Natural killer cell (primary cell): ENCODE results near the gene FBLN5. TPM values are rescaled to one million over a fixed set of nuclear protein-coding genes. Genes with fewer than 3 reads are reported as not detected.

ENCODE experiments used
- ATAC-seq, 3 donors: fragments of 150-1000 bp in 2 of 3; fragments of 200-7000 bp in 1 of 3; cut with Tn5 transposase; 1 replicate in 1 of 3; 2 replicates in 2 of 3; pipeline ENCODE4 v1.10.0; 2021; ENCODE audit warnings: mild to moderate bottlenecking in 2 of 3, moderate library complexity in 2 of 3
- DNase-seq, 2 donors: peaks; one replicate each; pipeline versions ENCODE4 v3.0.0 to v3.0.0-alpha.2; 2013 to 2021; ENCODE audit warnings: mixed read lengths in 1 of 2
- H3K27ac ChIP-seq: one replicate; pipeline ENCODE4 v1.5.1; 2013; ENCODE audit warnings: mild to moderate bottlenecking, low read length
- H3K27me3 ChIP-seq: one replicate; pipeline ENCODE4 v1.6.1; 2013; ENCODE audit warnings: low read length; ENCODE audit not compliant: control insufficient read depth, insufficient read depth
- H3K36me3 ChIP-seq: one replicate; pipeline ENCODE4 v1.6.1; 2013; ENCODE audit warnings: low read length; ENCODE audit not compliant: control insufficient read depth, insufficient read depth
- H3K4me1 ChIP-seq: one replicate; pipeline ENCODE4 v1.6.1; 2013; ENCODE audit warnings: low read length; ENCODE audit not compliant: control insufficient read depth, insufficient read depth
- H3K4me3 ChIP-seq: one replicate; pipeline ENCODE4 v1.5.1; 2013; ENCODE audit warnings: low read length
- H3K9me3 ChIP-seq: one replicate; pipeline ENCODE4 v1.6.1; 2013; ENCODE audit warnings: low read length; ENCODE audit not compliant: control insufficient read depth, insufficient read depth
- H3K27ac Mint-ChIP-seq, 2 donors: one replicate each; pipeline ENCODE4 v1.8.0; 2022; ENCODE audit warnings: mild to moderate bottlenecking in 2 of 2, mixed read lengths in 2 of 2, moderate library complexity in 1 of 2
- H3K27me3 Mint-ChIP-seq, 2 donors: one replicate each; pipeline ENCODE4 v1.8.0; 2022; ENCODE audit warnings: low read depth in 2 of 2, mixed read lengths in 2 of 2
- H3K36me3 Mint-ChIP-seq: one replicate; pipeline ENCODE4 v1.8.0; 2022; ENCODE audit warnings: mixed read lengths
- H3K4me1 Mint-ChIP-seq, 2 donors: one replicate each; pipeline ENCODE4 v1.8.0; 2022; ENCODE audit warnings: mixed read lengths in 2 of 2
- H3K4me3 Mint-ChIP-seq: one replicate; pipeline ENCODE4 v1.8.0; 2022; ENCODE audit warnings: mild to moderate bottlenecking, moderate library complexity, mixed read lengths
- H3K9me3 Mint-ChIP-seq, 2 donors: one replicate each; pipeline ENCODE4 v1.8.0; 2022; ENCODE audit warnings: mixed read lengths in 2 of 2
- WGBS: methylation state at CpG from one replicate; pipeline ENCODE4 v1.1.7; 2013; ENCODE audit warnings: missing lambda C conversion rate; ENCODE audit not compliant: insufficient coverage; 5-methylcytosine and 5-hydroxymethylcytosine counted together
- intact Hi-C: fragments of 100-400 bp; cut with micrococcal nuclease; formaldehyde crosslinking; loops from one replicate; pipeline ENCODE4 v1.14.2; 2022
- total RNA-seq, 4 donors: library from RNA; stranded (reverse); fragments of 120-200 nt in 1 of 4; gene quantifications; one replicate each; pipeline versions ENCODE4 v1.2.3 to v1.2.4, GENCODE V29; 2013 to 2022
- TF ChIP-seq, protein P1 (sequence below): fragments of 200-600 bp; IDR thresholded peaks from one replicate; pipeline ENCODE4 v1.8.0; 2022; ENCODE audit warnings: antibody characterized with exemption

FBLN5 gene
- total RNA-seq, 3 donors from 2014 or later (not counting 1 experiment from before 2014, with no cell fraction given) = 0.56 to 1.3 (median 1.1) TPM

DNA sequence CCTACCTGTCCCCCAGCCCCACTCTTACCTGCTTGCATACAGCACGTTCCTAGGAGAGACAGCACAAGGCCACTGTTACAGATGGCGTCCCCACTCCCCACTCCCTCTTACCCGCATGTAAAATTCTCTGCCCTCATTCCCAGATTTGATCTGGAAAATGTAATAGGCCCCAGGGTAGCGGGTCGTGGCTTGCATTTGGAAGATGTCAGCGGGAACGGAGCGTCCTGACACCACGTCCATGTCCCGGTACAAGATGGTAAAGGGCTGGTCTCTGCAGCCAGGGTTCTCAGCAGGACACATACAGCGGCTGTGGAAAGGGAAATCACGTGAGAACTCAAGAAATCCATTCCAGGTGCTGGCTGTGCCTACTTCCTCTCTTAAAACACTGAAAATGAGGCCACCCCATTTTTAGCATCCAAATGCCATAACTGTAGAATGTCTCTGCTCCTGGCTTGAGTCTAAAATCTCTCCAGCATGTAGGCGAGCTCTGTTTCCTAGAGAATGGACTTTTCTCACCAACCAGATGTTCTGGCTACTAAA is 70.0 kb downstream of the FBLN5 start:
- no peak overlapping the region for H3K4me3 ChIP-seq
- no peaks in the 10 kb centered on the region for H3K36me3 ChIP-seq
- H3K9me3 ChIP-seq = no peaks in the 10 kb centered on the region
- H3K27me3 Mint-ChIP-seq = no peaks in the 10 kb centered on the region
- no peaks in the 10 kb centered on the region for H3K36me3 Mint-ChIP-seq
- no peaks in the 10 kb centered on the region for H3K27me3 ChIP-seq
- intact Hi-C loops = no loop called here
- no peak overlapping the region for H3K27ac Mint-ChIP-seq
- TF ChIP-seq, protein P1, sequence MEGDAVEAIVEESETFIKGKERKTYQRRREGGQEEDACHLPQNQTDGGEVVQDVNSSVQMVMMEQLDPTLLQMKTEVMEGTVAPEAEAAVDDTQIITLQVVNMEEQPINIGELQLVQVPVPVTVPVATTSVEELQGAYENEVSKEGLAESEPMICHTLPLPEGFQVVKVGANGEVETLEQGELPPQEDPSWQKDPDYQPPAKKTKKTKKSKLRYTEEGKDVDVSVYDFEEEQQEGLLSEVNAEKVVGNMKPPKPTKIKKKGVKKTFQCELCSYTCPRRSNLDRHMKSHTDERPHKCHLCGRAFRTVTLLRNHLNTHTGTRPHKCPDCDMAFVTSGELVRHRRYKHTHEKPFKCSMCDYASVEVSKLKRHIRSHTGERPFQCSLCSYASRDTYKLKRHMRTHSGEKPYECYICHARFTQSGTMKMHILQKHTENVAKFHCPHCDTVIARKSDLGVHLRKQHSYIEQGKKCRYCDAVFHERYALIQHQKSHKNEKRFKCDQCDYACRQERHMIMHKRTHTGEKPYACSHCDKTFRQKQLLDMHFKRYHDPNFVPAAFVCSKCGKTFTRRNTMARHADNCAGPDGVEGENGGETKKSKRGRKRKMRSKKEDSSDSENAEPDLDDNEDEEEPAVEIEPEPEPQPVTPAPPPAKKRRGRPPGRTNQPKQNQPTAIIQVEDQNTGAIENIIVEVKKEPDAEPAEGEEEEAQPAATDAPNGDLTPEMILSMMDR = no peak
- peaks cover 33 to 44% of the 10 kb centered on the region in 2 donors for H3K4me1 Mint-ChIP-seq
- WGBS = 69% methylated on average over 13 of the region's 13 CpGs
- no peak overlapping the region for H3K27ac ChIP-seq
- no peak for DNase-seq
- H3K4me3 Mint-ChIP-seq = no peak overlapping the region
- H3K4me1 ChIP-seq = peaks cover 41% of the 10 kb centered on the region
- no peaks in the 10 kb centered on the region for H3K9me3 Mint-ChIP-seq
- ATAC-seq = no peak

DNA sequence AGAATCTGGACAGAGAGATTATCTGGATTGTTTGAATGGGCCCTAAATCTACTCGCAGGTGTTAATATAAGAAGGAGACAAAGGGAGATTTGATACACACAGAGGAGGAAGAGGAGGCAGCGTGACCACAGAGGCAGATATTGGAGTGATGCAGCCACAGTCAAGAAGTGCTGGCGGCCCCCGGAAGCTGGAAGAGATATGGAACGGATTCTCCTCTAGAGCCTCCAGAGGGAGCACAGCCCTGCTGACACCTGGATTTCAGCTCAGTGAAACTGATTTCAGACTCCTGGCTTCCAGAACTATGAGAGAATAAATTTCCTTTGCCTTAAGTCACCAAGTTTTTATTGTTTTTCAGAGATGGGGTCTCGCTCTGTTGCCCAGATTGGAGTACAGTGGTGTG is 71.0 kb downstream of the FBLN5 start:
- Mint-ChIP-seq H3K36me3 (no peaks in the 10 kb centered on the region), H3K4me3 (no peak overlapping the region), H3K9me3 (no peaks in the 10 kb centered on the region), H3K27ac (no peak overlapping the region), H3K4me1 (peaks cover 39 to 51% of the 10 kb centered on the region in 2 donors), H3K27me3 (no peaks in the 10 kb centered on the region)
- DNase-seq (no peak), ATAC-seq (no peak)
- intact Hi-C loops = no loop called here
- no peaks in the 10 kb centered on the region for H3K36me3 ChIP-seq
- H3K4me3 ChIP-seq = no peak overlapping the region
- 95% methylated on average over 6 of the region's 6 CpGs for WGBS
- TF ChIP-seq, protein P1 = no peak
- H3K4me1 ChIP-seq = peaks cover 51% of the 10 kb centered on the region
- no peaks in the 10 kb centered on the region for H3K9me3 ChIP-seq
- H3K27ac ChIP-seq = no peak overlapping the region
- no peaks in the 10 kb centered on the region for H3K27me3 ChIP-seq

DNA sequence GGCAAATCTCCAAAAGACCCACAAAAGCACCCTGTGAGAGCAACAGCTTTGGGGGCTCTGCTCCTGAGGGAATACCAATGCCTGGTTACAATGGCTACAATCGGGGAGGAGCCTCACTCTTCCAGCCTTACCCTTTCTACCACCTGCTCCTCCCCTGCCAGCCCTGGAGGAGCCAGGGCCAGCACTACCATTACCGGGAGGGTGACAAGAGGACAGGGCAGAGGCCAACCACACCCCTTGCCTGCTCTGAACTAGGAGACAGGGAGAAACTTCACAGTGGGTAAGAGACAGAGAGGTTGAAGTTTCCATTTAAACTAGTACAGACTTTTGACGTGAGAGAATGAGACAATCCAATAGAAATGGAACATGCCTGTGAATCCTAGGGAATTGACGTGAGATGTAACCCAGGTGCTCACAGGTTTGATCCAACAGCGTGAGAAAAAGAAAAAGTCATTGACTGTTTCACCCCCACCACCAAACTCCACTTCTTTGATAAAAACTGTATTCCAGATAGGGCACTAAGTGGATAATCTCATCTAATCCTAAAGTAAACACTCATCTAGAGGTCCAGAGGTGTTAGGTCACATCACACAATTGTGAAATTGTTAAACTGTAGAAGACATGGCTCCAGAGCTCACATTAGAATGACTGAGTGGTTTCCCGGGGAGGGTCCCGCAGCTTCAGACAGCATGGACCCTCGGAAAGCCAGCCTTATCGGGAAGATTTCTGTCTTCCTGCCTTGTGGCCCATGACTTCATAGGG is 71.8 kb downstream of the FBLN5 start:
- DNase-seq (no peak), ATAC-seq (no peak)
- Histone ChIP-seq H3K4me1 (peaks cover 52% of the 10 kb centered on the region), H3K4me3 (no peak overlapping the region), H3K36me3 (no peaks in the 10 kb centered on the region), H3K9me3 (no peaks in the 10 kb centered on the region), H3K27me3 (no peaks in the 10 kb centered on the region), H3K27ac (no peak overlapping the region)
- TF ChIP-seq, protein P1 = no peak
- Mint-ChIP-seq H3K27ac (no peak overlapping the region), H3K9me3 (no peaks in the 10 kb centered on the region), H3K36me3 (no peaks in the 10 kb centered on the region), H3K4me1 (peaks cover 41 to 52% of the 10 kb centered on the region in 2 donors), H3K27me3 (no peaks in the 10 kb centered on the region), H3K4me3 (no peak overlapping the region)
- intact Hi-C loops = no loop called here
- 99% methylated on average over 9 of the region's 9 CpGs for WGBS
